Measurements from ENCODE around the gene EN1.

Gene EN1

GRCh38 chr2:118855451-118856279 is 8.2 kb upstream of the EN1 start:
- peak; percentile 70 for DNase-seq

- no peak for DNase-seq
These were observed 7.3 kb upstream of the EN1 start for GRCh38 chr2:118854507-118855345.

GRCh38 chr2:118853651-118854291 is 6.3 kb upstream of the EN1 start:
- DNase-seq = no peak

- no peak for DNase-seq
These were observed 5.7 kb upstream of the EN1 start for GRCh38 chr2:118853129-118853640.

- no peak for DNase-seq
These were observed 5.2 kb upstream of the EN1 start for GRCh38 chr2:118852605-118853128.

GRCh38 chr2:118851650-118852049 is 4.2 kb upstream of the EN1 start:
- no peak for DNase-seq

GRCh38 chr2:118850901-118851415 is 3.5 kb upstream of the EN1 start:
- DNase-seq = no peak

GRCh38 chr2:118850168-118850900 is 2.9 kb upstream of the EN1 start:
- no peak for DNase-seq

- no peak for DNase-seq
These were observed 2.0 kb upstream of the EN1 start for GRCh38 chr2:118849226-118850167.

GRCh38 chr2:118848381-118849225 is 1.2 kb upstream of the EN1 start:
- no peak for DNase-seq

GRCh38 chr2:118847762-118848172 is 319 bp upstream of the EN1 start:
- DNase-seq = no peak

GRCh38 chr2:118846442-118846952 is 951 bp downstream of the EN1 start:
- DNase-seq = no peak

- no peak for DNase-seq
These were observed 1.7 kb downstream of the EN1 start for GRCh38 chr2:118845522-118846441.

- DNase-seq = no peak
These were observed 2.4 kb downstream of the EN1 start for GRCh38 chr2:118845005-118845521.

GRCh38 chr2:118844261-118845004 is 3.0 kb downstream of the EN1 start:
- no peak for DNase-seq

GRCh38 chr2:118843483-118844132 is 3.8 kb downstream of the EN1 start:
- no peak for DNase-seq

Measured in CD4-positive, alpha-beta T cell treated with Interleukin-4 for 4 hours (primary cell).